Fibroblast of skin of left quadriceps (primary cell): ENCODE data around the gene BGN.

Source experiments
- DNase-seq, 2 experiments: peaks; one replicate each; pipeline ENCODE4 v3.0.0-alpha.2; 2013; ENCODE audit warnings: low read depth in 2 of 2

Gene BGN

GRCh38 chrX:153494541-153495361 is at the start of gene BGN:
BGN (plus strand) TSS chrX:153494980; CDS start chrX:153504632, 9,652 bp downstream.
- DNase-seq: peak in 1 of 2 experiments; percentile 19

- no peak for DNase-seq
Measured at GRCh38 chrX:153445106-153445855, 49.5 kb upstream of the BGN start.

GRCh38 chrX:153445856-153446635 is 48.7 kb upstream of the BGN start, which contains the start of gene TREX2:
TREX2 (minus strand) TSS chrX:153446056; CDS start chrX:153445430, 626 bp downstream.
- no peak for DNase-seq

- DNase-seq: no peak
Measured at GRCh38 chrX:153446636-153446936, 48.2 kb upstream of the BGN start.

GRCh38 chrX:153446950-153447580 is 47.7 kb upstream of the BGN start:
- DNase-seq: no peak

GRCh38 chrX:153447581-153447960 is 47.2 kb upstream of the BGN start:
- DNase-seq: no peak

- no peak for DNase-seq
Measured at GRCh38 chrX:153448556-153449367, 46.0 kb upstream of the BGN start.

- no peak for DNase-seq
Measured at GRCh38 chrX:153449368-153450113, 45.2 kb upstream of the BGN start.

GRCh38 chrX:153450114-153450948 is 44.4 kb upstream of the BGN start:
- DNase-seq: no peak

- no peak for DNase-seq
Measured at GRCh38 chrX:153450949-153451277, 43.9 kb upstream of the BGN start.

GRCh38 chrX:153454901-153455550 is 39.8 kb upstream of the BGN start:
- no peak for DNase-seq

GRCh38 chrX:153455571-153455970 is 39.2 kb upstream of the BGN start:
- DNase-seq: no peak

- no peak for DNase-seq
Measured at GRCh38 chrX:153456161-153456560, 38.6 kb upstream of the BGN start.

- no peak for DNase-seq
Measured at GRCh38 chrX:153456704-153457103, 38.1 kb upstream of the BGN start.

- no peak for DNase-seq
Measured at GRCh38 chrX:153457136-153457825, 37.5 kb upstream of the BGN start.

- no peak for DNase-seq
Measured at GRCh38 chrX:153457827-153458466, 36.8 kb upstream of the BGN start.

- no peak for DNase-seq
Measured at GRCh38 chrX:153458476-153458875, 36.3 kb upstream of the BGN start.

GRCh38 chrX:153459986-153460385 is 34.8 kb upstream of the BGN start:
- no peak for DNase-seq
